Osteocyte (in vitro differentiated cells): Measurements from ENCODE around the gene SDF4. TPM values are rescaled to one million over a fixed set of nuclear protein-coding genes. Genes with fewer than 3 reads are reported as not detected.

Experiments used
- DNase-seq: peaks from one replicate; pipeline ENCODE4 v3.0.0; 2021; ENCODE audit warnings: mixed read lengths; ENCODE audit not compliant: unreplicated experiment; ENCODE audit errors: extremely low spot score
- H3K27ac Mint-ChIP-seq: one replicate; pipeline ENCODE4 v1.8.0; 2021; ENCODE audit warnings: mild to moderate bottlenecking, mixed read lengths; ENCODE audit not compliant: unreplicated experiment
- H3K27me3 Mint-ChIP-seq: one replicate; pipeline ENCODE4 v1.8.0; 2021; ENCODE audit warnings: mixed read lengths; ENCODE audit not compliant: unreplicated experiment
- H3K36me3 Mint-ChIP-seq: one replicate; pipeline ENCODE4 v1.8.0; 2021; ENCODE audit warnings: mixed read lengths; ENCODE audit not compliant: unreplicated experiment
- H3K4me1 Mint-ChIP-seq: one replicate; pipeline ENCODE4 v1.8.0; 2021; ENCODE audit warnings: mixed read lengths; ENCODE audit not compliant: unreplicated experiment
- H3K4me3 Mint-ChIP-seq: one replicate; pipeline ENCODE4 v1.8.0; 2021; ENCODE audit warnings: mild to moderate bottlenecking, moderate library complexity, mixed read lengths; ENCODE audit not compliant: unreplicated experiment
- H3K9me3 Mint-ChIP-seq: one replicate; pipeline ENCODE4 v1.8.0; 2021; ENCODE audit warnings: mixed read lengths; ENCODE audit not compliant: unreplicated experiment
- total RNA-seq: library from RNA; stranded (reverse); gene quantifications from 2 replicates; pipeline ENCODE4 v1.2.1, GENCODE V29; 2021
- TF ChIP-seq, protein P1 (sequence below): fragments of 200-600 bp; sonication (generic); IDR thresholded peaks from 2 replicates; pipeline ENCODE4 v1.5.0; 2021; ENCODE audit warnings: antibody characterized with exemption, mild to moderate bottlenecking, moderate library complexity

SDF4 gene
- total RNA-seq, 1 donor from 2014 or later = 196 TPM

DNA sequence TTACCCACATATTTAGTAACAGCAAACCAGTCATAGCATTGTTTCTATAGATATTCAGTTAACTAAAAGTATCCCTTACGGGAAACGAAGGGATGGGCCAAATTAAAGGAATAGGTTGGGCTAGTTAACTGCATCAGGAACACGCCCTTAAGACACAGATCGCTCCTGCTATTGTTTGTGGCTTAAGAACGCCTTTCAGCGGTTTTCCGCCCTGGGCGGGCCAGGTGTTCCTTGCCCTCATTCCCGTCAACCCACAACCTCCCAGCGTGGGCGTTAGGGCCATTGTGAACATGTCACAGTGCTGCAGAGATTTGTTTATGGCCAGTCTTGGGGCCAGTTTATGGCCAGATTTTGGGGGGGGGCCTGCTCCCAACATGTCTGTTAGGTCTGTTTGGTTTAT, 40.1 kb downstream of the SDF4 start:
- no peak overlapping the region for H3K4me3 Mint-ChIP-seq

DNA sequence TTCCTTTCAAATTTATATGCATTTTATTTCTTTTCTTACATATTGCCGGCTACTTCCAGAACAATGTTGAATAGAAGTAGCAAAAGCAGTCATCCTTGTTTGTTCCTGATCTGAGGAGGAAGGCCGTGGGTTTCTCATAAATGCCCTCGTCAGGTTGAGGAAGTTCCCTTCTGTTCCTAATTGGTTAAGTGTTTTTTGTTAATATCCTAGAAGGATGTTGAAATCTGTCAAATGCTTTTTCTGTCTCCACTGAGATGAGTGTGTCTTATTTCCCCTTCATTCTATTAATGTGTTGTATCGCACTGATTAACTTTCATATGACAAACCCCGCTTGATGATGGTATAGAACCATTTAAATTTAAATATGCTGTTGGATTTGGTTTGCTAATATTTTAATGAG, 42.7 kb downstream of the SDF4 start:
- TF ChIP-seq, protein P1, sequence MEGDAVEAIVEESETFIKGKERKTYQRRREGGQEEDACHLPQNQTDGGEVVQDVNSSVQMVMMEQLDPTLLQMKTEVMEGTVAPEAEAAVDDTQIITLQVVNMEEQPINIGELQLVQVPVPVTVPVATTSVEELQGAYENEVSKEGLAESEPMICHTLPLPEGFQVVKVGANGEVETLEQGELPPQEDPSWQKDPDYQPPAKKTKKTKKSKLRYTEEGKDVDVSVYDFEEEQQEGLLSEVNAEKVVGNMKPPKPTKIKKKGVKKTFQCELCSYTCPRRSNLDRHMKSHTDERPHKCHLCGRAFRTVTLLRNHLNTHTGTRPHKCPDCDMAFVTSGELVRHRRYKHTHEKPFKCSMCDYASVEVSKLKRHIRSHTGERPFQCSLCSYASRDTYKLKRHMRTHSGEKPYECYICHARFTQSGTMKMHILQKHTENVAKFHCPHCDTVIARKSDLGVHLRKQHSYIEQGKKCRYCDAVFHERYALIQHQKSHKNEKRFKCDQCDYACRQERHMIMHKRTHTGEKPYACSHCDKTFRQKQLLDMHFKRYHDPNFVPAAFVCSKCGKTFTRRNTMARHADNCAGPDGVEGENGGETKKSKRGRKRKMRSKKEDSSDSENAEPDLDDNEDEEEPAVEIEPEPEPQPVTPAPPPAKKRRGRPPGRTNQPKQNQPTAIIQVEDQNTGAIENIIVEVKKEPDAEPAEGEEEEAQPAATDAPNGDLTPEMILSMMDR = no peak
- H3K4me3 Mint-ChIP-seq = no peak overlapping the region
- no peaks in the 10 kb centered on the region for H3K36me3 Mint-ChIP-seq
- no peak for DNase-seq
- H3K27me3 Mint-ChIP-seq = peaks cover 20% of the 10 kb centered on the region
- no peaks in the 10 kb centered on the region for H3K4me1 Mint-ChIP-seq
- no peak overlapping the region for H3K27ac Mint-ChIP-seq
- H3K9me3 Mint-ChIP-seq = peaks cover 11% of the 10 kb centered on the region

More for the DNA sequence above, 40.1 kb downstream of the SDF4 start:
- H3K27ac Mint-ChIP-seq = no peak overlapping the region
- no peaks in the 10 kb centered on the region for H3K4me1 Mint-ChIP-seq
- TF ChIP-seq, protein P1 = no peak
- no peak for DNase-seq
- peaks cover 25% of the 10 kb centered on the region for H3K9me3 Mint-ChIP-seq
- H3K36me3 Mint-ChIP-seq = no peaks in the 10 kb centered on the region
- H3K27me3 Mint-ChIP-seq = peaks cover 18% of the 10 kb centered on the region

DNA sequence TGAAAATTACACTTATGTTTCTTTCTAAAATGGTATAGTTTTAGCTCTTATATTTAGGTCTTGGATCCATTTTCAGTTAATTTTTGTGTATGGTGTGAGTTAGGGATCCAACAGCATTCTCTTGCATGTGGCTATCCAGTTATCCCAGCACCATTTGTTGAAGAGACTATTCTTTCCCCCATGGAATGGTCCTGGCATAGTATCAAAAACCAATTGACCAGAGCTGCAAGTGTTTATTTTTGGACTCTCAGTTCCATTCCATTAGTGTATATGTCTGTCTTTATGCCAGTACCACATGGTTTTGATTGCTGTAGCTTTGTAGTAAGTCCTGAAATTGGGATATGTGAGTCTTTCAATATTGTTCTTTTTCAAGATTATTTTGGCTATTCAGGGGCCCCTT, 43.9 kb downstream of the SDF4 start:
- Mint-ChIP-seq H3K9me3 (peaks cover 11% of the 10 kb centered on the region), H3K4me3 (no peak overlapping the region), H3K27ac (no peak overlapping the region), H3K27me3 (peaks cover 20% of the 10 kb centered on the region), H3K4me1 (no peaks in the 10 kb centered on the region), H3K36me3 (no peaks in the 10 kb centered on the region)
- TF ChIP-seq, protein P1 = no peak
- no peak for DNase-seq

DNA sequence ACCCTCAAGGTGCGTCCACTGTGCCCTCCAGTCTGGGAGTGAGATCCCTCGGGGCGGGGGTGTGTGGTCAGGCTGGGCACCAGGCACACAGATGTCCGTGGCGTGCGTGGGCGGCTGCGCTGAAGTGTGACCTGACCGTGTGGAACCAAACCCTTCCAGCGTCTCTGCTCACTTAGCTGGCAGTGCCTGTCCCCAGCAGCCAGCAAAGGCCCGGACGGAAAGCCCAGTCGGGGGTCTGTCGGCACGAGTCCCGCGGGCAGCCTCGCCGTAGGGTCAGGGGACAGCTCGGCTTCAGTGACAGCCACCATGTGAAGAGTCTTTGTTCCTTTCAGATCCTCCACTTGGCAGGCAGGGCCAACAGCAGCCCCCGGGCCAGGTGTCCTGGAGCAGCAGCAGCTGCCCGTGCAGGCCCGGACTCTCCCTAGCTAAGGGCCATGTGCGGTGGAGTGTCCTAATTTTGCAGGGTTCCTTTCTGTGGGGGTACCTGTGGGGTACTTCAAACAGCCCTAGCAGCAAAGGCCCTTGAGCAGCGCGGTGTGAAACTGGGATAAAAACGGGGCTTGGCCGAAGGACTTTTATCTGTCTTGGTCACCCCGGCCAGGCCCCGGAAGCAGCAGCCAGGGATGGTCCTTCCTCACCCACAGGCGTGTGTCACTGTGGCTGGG, 46.6 kb downstream of the SDF4 start:
- H3K4me3 Mint-ChIP-seq = no peak overlapping the region
- peaks cover 15% of the 10 kb centered on the region for H3K27me3 Mint-ChIP-seq
- H3K36me3 Mint-ChIP-seq = no peaks in the 10 kb centered on the region
- no peaks in the 10 kb centered on the region for H3K9me3 Mint-ChIP-seq
- DNase-seq = no peak
- H3K4me1 Mint-ChIP-seq = no peaks in the 10 kb centered on the region
- TF ChIP-seq, protein P1 = no peak
- no peak overlapping the region for H3K27ac Mint-ChIP-seq

DNA sequence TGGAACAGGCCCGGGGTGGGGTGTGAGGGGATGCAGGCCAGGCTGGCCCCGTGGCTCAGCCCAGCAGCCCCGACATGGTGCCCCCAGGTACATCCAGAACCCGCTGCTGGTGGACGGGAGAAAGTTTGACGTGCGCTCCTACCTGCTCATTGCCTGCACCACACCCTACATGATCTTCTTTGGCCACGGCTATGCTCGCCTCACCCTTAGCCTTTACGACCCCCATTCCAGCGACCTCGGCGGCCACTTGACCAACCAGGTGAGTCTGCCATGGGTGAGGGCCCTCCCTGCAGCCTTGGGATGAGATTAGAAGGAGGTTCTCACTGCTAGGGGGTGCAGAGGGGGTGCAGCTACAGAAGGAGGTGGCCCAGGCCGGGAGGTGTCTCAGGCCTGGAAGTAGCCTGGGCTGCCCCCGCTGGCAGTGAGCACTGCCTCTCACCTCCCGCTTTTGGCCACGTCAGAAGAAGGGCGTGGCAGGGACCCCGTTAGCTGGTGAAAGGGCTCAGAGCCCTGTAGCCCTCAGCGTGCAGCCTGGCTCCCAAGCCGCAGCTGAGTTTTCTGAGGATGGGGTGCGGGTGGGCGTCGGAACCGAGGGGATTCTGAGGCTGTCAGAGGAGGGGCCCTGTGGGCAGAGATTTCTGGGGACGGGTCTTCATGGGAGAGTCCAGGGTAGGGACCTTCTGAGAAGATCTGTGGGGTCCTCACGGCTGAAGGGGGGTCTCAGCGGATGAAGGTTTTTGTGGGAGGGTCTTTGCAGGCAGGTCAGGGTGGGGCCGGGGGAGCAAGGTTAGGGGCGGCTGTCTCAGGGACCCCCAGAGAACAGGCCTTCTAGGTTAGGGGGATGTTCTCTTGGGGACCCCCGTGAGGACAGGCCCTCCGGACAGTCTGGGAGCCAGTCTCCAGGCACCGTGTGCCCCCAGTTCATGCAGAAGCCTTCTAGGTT, 47.7 kb downstream of the SDF4 start:
- H3K9me3 Mint-ChIP-seq = no peaks in the 10 kb centered on the region
- TF ChIP-seq, protein P1 = no peak
- peaks cover 7% of the 10 kb centered on the region for H3K27me3 Mint-ChIP-seq
- no peak for DNase-seq
- no peaks in the 10 kb centered on the region for H3K36me3 Mint-ChIP-seq
- H3K27ac Mint-ChIP-seq = no peak overlapping the region
- H3K4me1 Mint-ChIP-seq = no peaks in the 10 kb centered on the region
- H3K4me3 Mint-ChIP-seq = no peak overlapping the region
